Mesenchymal stem cell (in vitro differentiated cells and primary cell): ENCODE data around the gene CALCR.

Source experiments
- DNase-seq: peaks from one replicate; pipeline ENCODE4 v3.0.0-alpha.2; 2013
- H2AFZ ChIP-seq: one replicate; pipeline ENCODE4 v1.6.1; 2013; ENCODE audit warnings: low read depth, mild to moderate bottlenecking, control low read depth, inconsistent platforms, low read length, moderate library complexity
- H2AK5ac ChIP-seq: 2 replicates; pipeline ENCODE4 v1.6.1; 2013; ENCODE audit warnings: low read length, moderate library complexity, mild to moderate bottlenecking, inconsistent platforms; ENCODE audit not compliant: severe bottlenecking
- H2BK120ac ChIP-seq: one replicate; pipeline ENCODE4 v1.6.1; 2013; ENCODE audit warnings: low read depth, mild to moderate bottlenecking, inconsistent platforms, low read length, moderate library complexity
- H2BK12ac ChIP-seq, 2 experiments: one replicate each; pipeline ENCODE4 v1.6.1; 2013; ENCODE audit warnings: inconsistent platforms in 2 of 2, low read length in 2 of 2, mild to moderate bottlenecking in 2 of 2, moderate library complexity in 2 of 2, control low read depth in 1 of 2
- H2BK15ac ChIP-seq: one replicate; pipeline ENCODE4 v1.6.1; 2013; ENCODE audit warnings: mild to moderate bottlenecking, low read depth, inconsistent platforms; ENCODE audit not compliant: poor library complexity, severe bottlenecking
- H2BK5ac ChIP-seq: 2 replicates; pipeline ENCODE4 v1.6.1; 2013; ENCODE audit warnings: low read depth, mild to moderate bottlenecking, low read length, control low read depth, inconsistent platforms; ENCODE audit not compliant: poor library complexity, severe bottlenecking
- H3K14ac ChIP-seq, 2 experiments: one replicate each; pipeline ENCODE4 v1.6.1; 2013; ENCODE audit warnings: inconsistent platforms in 2 of 2, low read length in 2 of 2, control low read depth in 1 of 2, mild to moderate bottlenecking in 1 of 2, moderate library complexity in 1 of 2
- H3K18ac ChIP-seq, 2 experiments: one replicate each; pipeline ENCODE4 v1.6.1; 2013; ENCODE audit warnings: inconsistent platforms in 2 of 2, low read length in 2 of 2, control low read depth in 1 of 2, low read depth in 1 of 2, mild to moderate bottlenecking in 1 of 2
- H3K23ac ChIP-seq, 2 experiments: one replicate each; pipeline ENCODE4 v1.6.1; 2013; ENCODE audit warnings: inconsistent platforms in 2 of 2, low read length in 2 of 2, mild to moderate bottlenecking in 2 of 2, moderate library complexity in 2 of 2, control low read depth in 1 of 2
- H3K27ac ChIP-seq: 2 replicates; pipeline ENCODE4 v1.5.1; 2013; ENCODE audit warnings: mild to moderate bottlenecking, moderate library complexity, low read length, control low read depth, inconsistent platforms; ENCODE audit not compliant: poor library complexity, severe bottlenecking
- H3K27me3 ChIP-seq, 2 experiments: 2 replicates each; pipeline versions ENCODE4 v1.6.1 to v1.7.0; 2013; ENCODE audit warnings: low read length in 2 of 2, mild to moderate bottlenecking in 2 of 2, moderate library complexity in 2 of 2, control low read depth in 1 of 2, inconsistent platforms in 1 of 2; ENCODE audit not compliant: control insufficient read depth in 1 of 2, insufficient read depth in 1 of 2
- H3K36me3 ChIP-seq, 2 experiments: 2 replicates each; pipeline versions ENCODE4 v1.6.1 to v1.7.0; 2013; ENCODE audit warnings: low read length in 2 of 2, control low read depth in 1 of 2, inconsistent platforms in 1 of 2, low read depth in 1 of 2, mild to moderate bottlenecking in 1 of 2; ENCODE audit not compliant: insufficient read depth in 2 of 2, control insufficient read depth in 1 of 2
- H3K4ac ChIP-seq, 2 experiments: one replicate each; pipeline ENCODE4 v1.6.1; 2013; ENCODE audit warnings: inconsistent platforms in 2 of 2, low read length in 2 of 2, mild to moderate bottlenecking in 2 of 2, moderate library complexity in 2 of 2, control low read depth in 1 of 2, low read depth in 1 of 2
- H3K4me1 ChIP-seq: 2 replicates; pipeline ENCODE4 v1.6.1; 2013; ENCODE audit warnings: low read depth, low read length, control low read depth; ENCODE audit not compliant: control insufficient read depth, insufficient read depth
- H3K4me2 ChIP-seq: 2 replicates; pipeline ENCODE4 v1.6.1; 2013; ENCODE audit warnings: low read length, mild to moderate bottlenecking, inconsistent platforms; ENCODE audit not compliant: poor library complexity, severe bottlenecking
- H3K4me3 ChIP-seq, 2 experiments: 2 replicates each; pipeline versions ENCODE4 v1.5.1 to v1.7.0; 2013; ENCODE audit warnings: low read length in 2 of 2, mild to moderate bottlenecking in 2 of 2, control low read depth in 1 of 2, low read depth in 1 of 2; ENCODE audit not compliant: insufficient read depth in 1 of 2
- H3K79me1 ChIP-seq: replicated peaks from 2 replicates; pipeline ENCODE4 v1.6.1; 2013; ENCODE audit warnings: mild to moderate bottlenecking, control low read depth, low read length, inconsistent platforms; ENCODE audit not compliant: poor library complexity, severe bottlenecking
- H3K9ac ChIP-seq: 2 replicates; pipeline ENCODE4 v1.7.0; 2013; ENCODE audit warnings: mild to moderate bottlenecking, low read length, moderate library complexity
- H3K9me3 ChIP-seq: 2 replicates; pipeline ENCODE4 v1.7.0; 2013; ENCODE audit warnings: mild to moderate bottlenecking, low read length; ENCODE audit not compliant: control insufficient read depth
- H4K8ac ChIP-seq: one replicate; pipeline ENCODE4 v1.6.1; 2013; ENCODE audit warnings: inconsistent platforms, mild to moderate bottlenecking, low read length, moderate library complexity
- H4K91ac ChIP-seq: one replicate; pipeline ENCODE4 v1.6.1; 2013; ENCODE audit warnings: mild to moderate bottlenecking, low read length, inconsistent platforms
- WGBS: methylation state at CpG from one replicate; pipeline ENCODE4 v1.1.7; 2013; ENCODE audit warnings: mixed read lengths; 5-methylcytosine and 5-hydroxymethylcytosine counted together

The CALCR gene

GRCh38 chr7:93620057-93620456, 45.5 kb upstream of the CALCR start:
- no peak overlapping the region for H4K8ac ChIP-seq
- no peak overlapping the region for H3K27ac ChIP-seq
- no peak overlapping the region for H2AK5ac ChIP-seq
- no peak overlapping the region for H4K91ac ChIP-seq
- no peaks in the 10 kb centered on the region for H3K4me1 ChIP-seq
- H3K4me2 ChIP-seq: no peak overlapping the region
- H3K4me3 ChIP-seq: no peak overlapping the region
- H2AFZ ChIP-seq: no peak overlapping the region
- H2BK5ac ChIP-seq: no peak overlapping the region
- H3K4ac ChIP-seq: no peak overlapping the region
- no peaks in the 10 kb centered on the region for H3K9me3 ChIP-seq
- no peak overlapping the region for H3K23ac ChIP-seq
- no peak overlapping the region for H3K14ac ChIP-seq
- no peak overlapping the region for H3K9ac ChIP-seq
- H3K18ac ChIP-seq: no peak overlapping the region
- no peaks in the 10 kb centered on the region for H3K36me3 ChIP-seq
- H2BK120ac ChIP-seq: no peak overlapping the region
- H2BK15ac ChIP-seq: no peak overlapping the region
- no peak for DNase-seq
- H3K27me3 ChIP-seq: no peaks in the 10 kb centered on the region
- H2BK12ac ChIP-seq: no peak overlapping the region
- no peaks in the 10 kb centered on the region for H3K79me1 ChIP-seq

GRCh38 chr7:93601363-93601762, 26.8 kb upstream of the CALCR start:
- Histone ChIP-seq H4K8ac (no peak overlapping the region), H2AK5ac (no peak overlapping the region), H3K4me2 (no peak overlapping the region), H3K4me1 (no peaks in the 10 kb centered on the region), H3K36me3 (no peaks in the 10 kb centered on the region), H2BK15ac (no peak overlapping the region), H4K91ac (no peak overlapping the region), H3K18ac (no peak overlapping the region), H3K27ac (no peak overlapping the region), H3K4me3 (no peak overlapping the region), H3K23ac (no peak overlapping the region), H3K4ac (no peak overlapping the region), H3K27me3 (peaks cover 3 to 13% of the 10 kb centered on the region in 2 experiments), H2BK120ac (no peak overlapping the region), H3K14ac (no peak overlapping the region), H2AFZ (no peak overlapping the region), H3K79me1 (no peaks in the 10 kb centered on the region), H3K9me3 (no peaks in the 10 kb centered on the region), H2BK5ac (no peak overlapping the region), H3K9ac (no peak overlapping the region), H2BK12ac (no peak overlapping the region)
- WGBS: 96% methylated on average over 1 of the region's 1 CpG
- no peak for DNase-seq

DNA sequence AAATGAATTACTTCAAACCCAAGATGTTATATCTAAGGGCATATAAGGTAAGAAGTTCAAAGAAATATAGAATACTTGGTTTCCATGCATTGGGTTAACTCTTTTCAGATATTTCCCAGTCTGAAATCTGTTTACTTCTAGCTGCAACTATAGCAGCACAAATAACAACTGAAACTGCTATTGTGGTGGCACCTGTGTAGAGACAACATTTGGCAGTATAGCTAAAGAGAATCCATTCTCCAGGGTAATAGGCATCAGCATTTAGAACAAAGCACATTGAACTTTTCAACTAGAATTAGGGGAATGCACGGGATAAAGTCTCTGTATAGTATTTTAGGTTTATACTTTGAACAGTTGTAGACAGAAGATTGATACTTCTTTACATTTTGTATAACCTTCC, 19.7 kb upstream of the CALCR start:
- Histone ChIP-seq H3K27ac (no peak overlapping the region), H2BK5ac (no peak overlapping the region), H3K23ac (no peak overlapping the region), H2AFZ (no peak overlapping the region), H4K8ac (no peak overlapping the region), H3K9ac (no peak overlapping the region), H2AK5ac (no peak overlapping the region), H3K4me1 (no peaks in the 10 kb centered on the region), H3K4ac (no peak overlapping the region), H3K9me3 (no peaks in the 10 kb centered on the region), H4K91ac (no peak overlapping the region), H2BK12ac (no peak overlapping the region), H3K27me3 (no peaks in the 10 kb centered on the region), H3K18ac (no peak overlapping the region), H3K4me2 (no peak overlapping the region), H3K14ac (no peak overlapping the region), H2BK15ac (no peak overlapping the region), H2BK120ac (no peak overlapping the region), H3K79me1 (no peaks in the 10 kb centered on the region), H3K4me3 (no peak overlapping the region), H3K36me3 (no peaks in the 10 kb centered on the region)
- no peak for DNase-seq
- WGBS: no CpG with 5 or more reads among the region's 1 CpG

DNA sequence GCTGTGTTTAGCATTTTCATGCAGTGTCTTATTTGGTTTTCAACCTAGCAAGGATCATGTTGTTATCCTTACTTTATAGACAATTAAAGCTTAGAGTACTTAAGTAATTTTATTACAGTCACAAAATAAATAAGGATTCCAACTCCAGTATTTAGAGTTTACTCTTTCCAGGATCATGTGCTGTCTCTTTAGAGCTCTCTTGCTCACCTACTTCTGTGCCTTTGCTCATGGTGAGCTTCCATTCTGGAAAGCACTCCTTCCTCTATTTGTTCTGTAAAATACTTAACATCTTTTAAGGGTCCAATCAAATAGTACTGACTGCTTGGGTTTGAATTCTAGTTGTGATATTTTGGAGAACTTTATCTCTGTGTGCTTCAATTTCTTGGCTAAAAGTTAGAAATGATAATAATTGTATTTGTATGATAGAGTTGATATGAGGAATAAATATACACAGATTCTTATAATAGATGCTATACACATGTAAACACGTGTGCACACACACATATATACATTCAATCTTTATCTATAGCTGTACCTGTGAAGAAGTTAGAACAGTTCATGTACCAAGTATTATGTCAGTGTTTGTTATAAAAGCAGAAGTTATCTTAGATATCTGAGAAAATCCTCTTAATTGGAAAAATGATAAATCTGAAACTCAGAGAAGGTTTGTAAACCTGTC, 18.2 kb upstream of the CALCR start:
- no peak overlapping the region for H2AFZ ChIP-seq
- no peak overlapping the region for H4K91ac ChIP-seq
- no peak for DNase-seq
- no peak overlapping the region for H2BK15ac ChIP-seq
- H2AK5ac ChIP-seq: no peak overlapping the region
- H3K36me3 ChIP-seq: no peaks in the 10 kb centered on the region
- H3K27ac ChIP-seq: no peak overlapping the region
- no peak overlapping the region for H3K9ac ChIP-seq
- no peak overlapping the region for H2BK12ac ChIP-seq
- no CpG with 5 or more reads among the region's 1 CpG for WGBS
- H3K4ac ChIP-seq: no peak overlapping the region
- H3K27me3 ChIP-seq: no peaks in the 10 kb centered on the region
- no peaks in the 10 kb centered on the region for H3K4me1 ChIP-seq
- H3K18ac ChIP-seq: no peak overlapping the region
- H3K23ac ChIP-seq: no peak overlapping the region
- no peak overlapping the region for H2BK5ac ChIP-seq
- no peak overlapping the region for H3K14ac ChIP-seq
- no peak overlapping the region for H3K4me3 ChIP-seq
- no peaks in the 10 kb centered on the region for H3K79me1 ChIP-seq
- no peak overlapping the region for H2BK120ac ChIP-seq
- no peak overlapping the region for H4K8ac ChIP-seq
- H3K4me2 ChIP-seq: no peak overlapping the region
- no peaks in the 10 kb centered on the region for H3K9me3 ChIP-seq
